Thyroid gland (tissue), 4 donors: Measurements from ENCODE around the gene SYNJ2.

Source experiments
- CTCF ChIP-seq, 6 experiments: fragments of 200-600 bp in 3 of 6; fragments of 450-650 bp in 3 of 6; sonication (generic) in 3 of 6; IDR thresholded peaks; one replicate each; pipeline ENCODE4 v1.5.1; 2016 to 2019; ENCODE audit warnings: antibody characterized with exemption in 6 of 6, mild to moderate bottlenecking in 2 of 6, inconsistent platforms in 1 of 6, moderate library complexity in 1 of 6
- POLR2A ChIP-seq, 2 donors: fragments of 450-650 bp; IDR thresholded peaks; one replicate each; pipeline ENCODE4 v1.6.1; 2017; ENCODE audit warnings: antibody characterized with exemption in 2 of 2, mild to moderate bottlenecking in 2 of 2, moderate library complexity in 1 of 2

- TF ChIP-seq CTCF (IDR thresholded peaks at IDR 0.05) (no peak), POLR2A (IDR thresholded peaks at IDR 0.05) (no peak)
These were observed 28.4 kb downstream of the SYNJ2 start for GRCh38 chr6:158009935-158010585.
